GM23248 (cell line): ENCODE data around the gene IBA57. TPM values are rescaled to one million over a fixed set of nuclear protein-coding genes. Genes with fewer than 3 reads are reported as not detected.

Experiments
- DNase-seq: peaks from one replicate; pipeline ENCODE4 v3.0.0-alpha.2; 2015
- H2AFZ ChIP-seq: fragments of 200-600 bp; sonication (generic); 2 replicates; pipeline ENCODE4 v1.6.1; 2016; ENCODE audit warnings: antibody characterized with exemption
- H3F3A ChIP-seq: fragments of 200-600 bp; sonication (generic); 2 replicates; pipeline ENCODE4 v1.6.1; 2016; ENCODE audit warnings: mild to moderate bottlenecking, antibody characterized with exemption, mixed run types; ENCODE audit not compliant: insufficient read depth
- H3K27ac ChIP-seq: fragments of 200-600 bp; sonication (generic); 2 replicates; pipeline ENCODE4 v1.5.1; 2016; ENCODE audit warnings: mild to moderate bottlenecking
- H3K27me3 ChIP-seq: fragments of 200-600 bp; sonication (generic); replicated peaks from 2 replicates; pipeline ENCODE4 v1.6.1; 2016; ENCODE audit warnings: mild to moderate bottlenecking; ENCODE audit not compliant: insufficient read depth
- H3K36me3 ChIP-seq: fragments of 200-600 bp; sonication (generic); 2 replicates; pipeline ENCODE4 v1.6.1; 2016; ENCODE audit warnings: low read depth, mild to moderate bottlenecking
- H3K4me1 ChIP-seq: fragments of 200-600 bp; sonication (generic); 2 replicates; pipeline ENCODE4 v1.6.1; 2016; ENCODE audit warnings: mild to moderate bottlenecking; ENCODE audit not compliant: insufficient read depth
- H3K4me2 ChIP-seq: fragments of 200-600 bp; sonication (generic); one replicate; pipeline ENCODE4 v1.6.1; 2016; ENCODE audit warnings: mild to moderate bottlenecking; ENCODE audit not compliant: unreplicated experiment
- H3K4me3 ChIP-seq: fragments of 200-600 bp; sonication (generic); 2 replicates; pipeline ENCODE4 v1.5.1; 2016; ENCODE audit warnings: mild to moderate bottlenecking
- H3K79me2 ChIP-seq: fragments of 200-600 bp; sonication (generic); 2 replicates; pipeline ENCODE4 v1.6.1; 2016; ENCODE audit warnings: mild to moderate bottlenecking; ENCODE audit not compliant: insufficient read depth
- H3K9ac ChIP-seq: fragments of 200-600 bp; sonication (generic); 2 replicates; pipeline ENCODE4 v1.6.1; 2016; ENCODE audit warnings: mild to moderate bottlenecking
- H3K9me2 ChIP-seq: fragments of 200-600 bp; sonication (generic); 2 replicates; pipeline ENCODE4 v1.6.1; 2016; ENCODE audit warnings: mixed run types, mild to moderate bottlenecking, moderate library complexity; ENCODE audit not compliant: insufficient read depth
- H3K9me3 ChIP-seq: fragments of 200-600 bp; sonication (generic); one replicate; pipeline ENCODE4 v1.6.1; 2017; ENCODE audit warnings: low read depth
- H4K20me1 ChIP-seq: fragments of 200-600 bp; sonication (generic); 2 replicates; pipeline ENCODE4 v1.6.0; 2016; ENCODE audit not compliant: insufficient read depth
- EZH2 ChIP-seq: fragments of 200-600 bp; sonication (generic); IDR thresholded peaks from 2 replicates; pipeline ENCODE4 v1.6.1; 2018; ENCODE audit warnings: antibody characterized with exemption, mild to moderate bottlenecking; ENCODE audit not compliant: insufficient read depth, poor library complexity, severe bottlenecking
- EZH2phosphoT487 ChIP-seq: fragments of 200-600 bp; sonication (generic); IDR thresholded peaks from 2 replicates; pipeline ENCODE4 v1.6.1; 2018; ENCODE audit warnings: antibody characterized with exemption, moderate library complexity, mild to moderate bottlenecking, low read depth; ENCODE audit not compliant: insufficient read depth
- WGBS, 2 experiments: methylation state at CpG; one replicate each; pipeline ENCODE4 v1.1.6; 2015 to 2017; ENCODE audit warnings: low lambda C conversion rate in 2 of 2, low coverage in 1 of 2; ENCODE audit errors: missing lambda C conversion rate in 2 of 2; 5-methylcytosine and 5-hydroxymethylcytosine counted together
- in situ Hi-C: fragments of 300-500 bp; cut with MboI; formaldehyde crosslinking; loops from 2 replicates; pipeline ENCODE4 v1.15.0; 2020
- polyA plus RNA-seq: library from polyadenylated mRNA; unstranded; fragments of >200 nt; fragmentation: Nextera tagmentation; extraction: Ambion mirVana; gene quantifications from 2 replicates; pipeline ENCODE4 v1.2.1, GENCODE V29; 2016
- total RNA-seq: library from RNA; depleted of rRNA; stranded (reverse); fragments of >200 nt; shearing (Covaris generic); gene quantifications from 2 replicates; pipeline ENCODE4 v1.2.3, GENCODE V29; 2014

The IBA57 gene
- total and polyA plus RNA-seq, 2 experiments from 2014 or later = 2.0 to 2.9 TPM

DNA sequence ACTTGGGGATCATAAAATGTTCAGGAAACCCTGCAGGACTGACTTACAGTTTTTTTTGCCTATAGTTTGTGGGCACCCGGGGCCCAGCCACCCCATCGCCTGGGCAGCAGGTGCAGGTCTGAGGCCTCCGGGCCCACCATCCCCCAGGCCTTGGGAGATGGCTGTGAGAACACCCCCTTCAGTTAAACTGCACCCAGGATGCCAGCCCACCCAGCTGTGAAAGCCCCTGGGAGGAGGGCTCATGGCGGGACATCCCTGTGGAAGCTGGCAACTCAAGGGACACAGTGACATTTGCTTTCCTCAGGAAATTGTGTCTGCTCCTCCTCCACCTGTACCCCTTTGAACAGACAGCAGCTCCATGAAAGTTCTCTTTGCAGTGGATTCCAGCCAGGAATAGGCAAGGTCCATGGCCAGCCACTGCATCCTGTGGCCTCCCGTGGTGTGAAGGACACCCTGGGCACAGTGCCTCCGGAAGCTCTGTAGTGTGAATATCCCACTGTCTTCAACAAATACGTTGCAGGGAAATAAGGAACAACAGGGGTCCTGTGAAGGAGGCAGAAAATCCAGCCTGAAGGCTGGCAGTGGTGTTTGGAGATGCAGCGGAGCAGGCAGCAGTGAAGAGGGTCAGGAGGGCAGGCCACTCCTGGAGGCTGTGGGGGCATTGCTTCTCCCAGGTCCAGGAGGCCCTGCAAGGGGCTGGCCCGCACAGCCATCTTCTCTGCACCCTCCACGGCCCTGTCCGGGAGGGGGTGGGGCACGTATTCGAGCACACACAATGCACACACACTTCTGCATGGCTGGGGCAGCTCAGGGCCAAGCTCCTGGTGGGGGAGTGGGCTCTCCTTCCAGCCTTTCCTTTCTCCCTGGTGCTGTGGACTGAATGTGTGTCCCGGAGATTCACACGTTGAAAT is 40.2 kb downstream of the IBA57 start:
- H3K27me3 ChIP-seq = no peaks in the 10 kb centered on the region
- no peak for DNase-seq
- H3K4me2 ChIP-seq = no peak overlapping the region
- no peak overlapping the region for H2AFZ ChIP-seq
- no peak overlapping the region for H3K27ac ChIP-seq
- in situ Hi-C loops = no loop called here
- H3K4me3 ChIP-seq = no peak overlapping the region
- WGBS, 2 experiments = 56% methylated on average over 13 to 15 of the region's 15 CpGs
- no peak overlapping the region for H3K9ac ChIP-seq
- TF ChIP-seq EZH2 = no peak
- H4K20me1 ChIP-seq = no peaks in the 10 kb centered on the region; the same call in 1 of the 2 replicates
- no peaks in the 10 kb centered on the region for H3K79me2 ChIP-seq
- no peaks in the 10 kb centered on the region for H3K9me2 ChIP-seq
- no peaks in the 10 kb centered on the region for H3K36me3 ChIP-seq
- no peaks in the 10 kb centered on the region for H3K9me3 ChIP-seq
- no peaks in the 10 kb centered on the region for H3K4me1 ChIP-seq
- no peaks in the 10 kb centered on the region for H3F3A ChIP-seq

DNA sequence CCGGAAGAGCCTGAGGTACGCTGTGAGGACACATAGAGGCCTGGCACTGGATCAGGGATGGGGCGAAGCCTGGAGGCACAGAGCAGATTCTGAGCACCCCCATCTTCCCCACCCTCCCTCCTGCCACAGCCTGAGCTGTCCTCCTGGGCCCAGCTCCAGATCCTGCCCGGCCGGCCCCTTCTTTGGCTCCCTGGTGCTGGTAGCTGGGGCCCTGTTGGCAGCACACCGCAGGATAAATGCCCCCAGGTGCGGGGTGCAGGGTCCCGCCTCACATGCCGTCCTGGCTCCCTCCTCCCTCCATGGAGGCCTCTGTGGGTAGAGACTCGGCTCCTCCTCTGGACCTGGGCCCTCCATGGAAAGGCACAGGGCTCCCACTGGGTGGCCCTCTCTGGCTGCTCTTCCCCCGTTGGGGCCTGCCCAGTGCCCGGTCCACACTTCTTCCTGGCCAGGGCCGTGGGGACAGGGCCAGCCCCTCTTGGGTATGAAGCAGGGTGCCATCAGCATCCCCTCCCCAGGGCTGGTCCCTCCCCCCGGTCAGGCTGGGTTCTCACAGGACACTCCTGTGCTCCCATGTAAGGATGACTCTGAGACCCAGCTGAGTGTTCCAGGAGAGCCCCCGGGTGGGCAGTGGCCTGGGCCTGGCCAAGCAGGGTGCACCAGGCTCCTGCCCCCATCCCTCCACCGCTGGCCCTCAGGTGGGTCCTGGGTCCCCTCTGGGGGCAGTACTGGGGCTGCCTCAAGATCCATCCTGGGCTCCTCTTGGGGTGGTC is 41.2 kb downstream of the IBA57 start:
- H3K79me2 ChIP-seq = no peaks in the 10 kb centered on the region
- H3K9ac ChIP-seq = no peak overlapping the region
- no peak overlapping the region for H2AFZ ChIP-seq
- H3K4me1 ChIP-seq = no peaks in the 10 kb centered on the region
- TF ChIP-seq EZH2phosphoT487 = no peak
- TF ChIP-seq EZH2 = no peak
- 48 to 49% methylated on average over 10 to 14 of the region's 16 CpGs for WGBS, 2 experiments
- H3K4me3 ChIP-seq = no peak overlapping the region
- no peaks in the 10 kb centered on the region for H3K9me2 ChIP-seq
- in situ Hi-C loops = no loop called here
- H4K20me1 ChIP-seq = no peaks in the 10 kb centered on the region; the same call in 1 of the 2 replicates
- no peak overlapping the region for H3K4me2 ChIP-seq
- H3K9me3 ChIP-seq = no peaks in the 10 kb centered on the region
- no peaks in the 10 kb centered on the region for H3K36me3 ChIP-seq
- no peak for DNase-seq
- H3K27me3 ChIP-seq = no peaks in the 10 kb centered on the region
- H3K27ac ChIP-seq = no peak overlapping the region
- no peaks in the 10 kb centered on the region for H3F3A ChIP-seq

DNA sequence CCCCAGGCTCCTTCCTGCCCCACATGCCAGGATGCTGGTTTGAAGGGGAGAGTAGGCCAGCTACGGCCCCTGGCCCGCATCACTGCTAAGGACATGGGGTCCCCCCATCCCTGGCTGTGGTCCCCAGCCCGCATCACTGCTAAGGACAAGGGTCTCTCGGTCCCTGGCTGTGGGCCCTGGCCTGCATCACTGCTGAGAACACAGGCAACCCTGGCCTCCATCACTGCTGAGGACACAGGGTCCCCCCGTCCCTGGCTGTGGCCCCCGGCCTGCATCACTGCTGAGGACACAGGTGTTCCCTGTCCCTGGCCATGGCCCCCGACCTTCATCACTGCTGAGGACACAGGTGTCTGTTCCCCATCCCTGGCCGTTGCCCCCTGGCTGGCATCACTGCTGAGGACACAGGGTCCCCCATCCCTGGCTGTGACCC is 41.8 kb downstream of the IBA57 start:
- Histone ChIP-seq H3K4me2 (no peak overlapping the region), H2AFZ (no peak overlapping the region), H3K36me3 (no peaks in the 10 kb centered on the region), H3F3A (no peaks in the 10 kb centered on the region), H3K4me1 (no peaks in the 10 kb centered on the region), H3K9ac (no peak overlapping the region), H3K27ac (no peak overlapping the region), H3K27me3 (no peaks in the 10 kb centered on the region), H3K79me2 (no peaks in the 10 kb centered on the region), H3K9me2 (no peaks in the 10 kb centered on the region), H3K4me3 (no peak overlapping the region), H3K9me3 (no peaks in the 10 kb centered on the region), H4K20me1 (no peaks in the 10 kb centered on the region)
- WGBS, 2 experiments = 87 to 90% methylated on average over 7 to 8 of the region's 8 CpGs
- in situ Hi-C loops = no loop called here
- DNase-seq = no peak
- TF ChIP-seq EZH2 (no peak), EZH2phosphoT487 (no peak)

DNA sequence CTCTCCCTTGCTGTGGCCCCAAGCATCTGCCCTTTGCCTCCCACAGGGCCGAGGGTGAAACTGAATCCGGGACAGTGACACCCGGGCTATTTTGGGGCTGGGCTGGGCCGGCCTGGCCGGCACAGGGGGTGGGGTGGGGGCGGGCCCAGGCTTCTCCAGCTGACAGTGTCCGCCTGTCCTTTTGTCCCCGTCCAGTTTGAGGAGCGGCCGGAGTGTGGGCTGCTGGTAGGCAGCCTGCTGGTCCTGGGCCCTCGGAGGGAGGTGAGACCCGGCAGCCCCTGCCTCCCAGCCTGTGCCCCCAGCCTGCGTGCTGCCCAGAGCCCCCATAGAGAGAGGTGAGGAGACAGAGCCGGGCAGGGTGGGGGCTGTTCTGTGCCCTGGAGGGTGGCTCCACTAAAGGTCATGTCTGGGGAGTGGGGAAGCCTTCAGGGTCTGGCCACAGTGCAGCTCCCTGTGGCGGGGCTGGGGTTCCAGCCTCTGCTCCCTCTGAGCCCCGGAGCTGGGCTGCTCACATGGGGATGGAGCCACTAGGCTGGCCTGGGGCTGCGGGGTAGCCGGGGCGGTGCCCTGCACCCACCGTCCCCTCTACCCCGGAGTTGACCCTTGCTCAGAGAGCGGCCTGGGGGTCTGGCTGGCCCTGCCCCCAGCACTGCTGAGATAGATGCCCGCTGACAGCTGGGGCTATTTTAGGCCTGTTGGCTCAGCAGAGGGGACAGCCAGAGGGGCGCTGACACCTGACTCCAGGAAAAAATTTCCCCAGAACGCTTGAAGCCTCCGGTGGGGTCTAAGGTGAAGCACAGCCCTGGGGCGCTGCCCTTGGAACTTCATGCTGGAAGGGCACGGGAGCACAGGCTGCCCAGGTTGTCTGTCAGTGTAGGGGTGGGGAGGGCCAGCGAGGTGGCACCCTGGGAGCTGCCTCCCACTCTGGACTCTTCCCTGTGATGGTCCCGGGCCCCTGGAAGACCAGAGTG is 42.5 kb downstream of the IBA57 start, which contains the start of gene OBSCN:
TSS of gene OBSCN (plus strand) at position 194 of the 971 bp plus-strand sequence. CDS start 3,740 bp downstream, outside the sequence.
- no peaks in the 10 kb centered on the region for H4K20me1 ChIP-seq
- no peaks in the 10 kb centered on the region for H3K36me3 ChIP-seq
- no peaks in the 10 kb centered on the region for H3F3A ChIP-seq
- no peak within 1 kb of the TSS for H3K4me3 ChIP-seq
- H3K4me2 ChIP-seq = no peak within 1 kb of the TSS
- in situ Hi-C loops = no loop called here
- no peaks in the 10 kb centered on the region for H3K4me1 ChIP-seq
- H3K9ac ChIP-seq = no peak within 1 kb of the TSS
- no peaks in the 10 kb centered on the region for H3K27me3 ChIP-seq
- WGBS, 2 experiments = 61 to 63% methylated on average over 21 to 30 of the region's 30 CpGs
- no peak within 1 kb of the TSS for H3K27ac ChIP-seq
- TF ChIP-seq EZH2phosphoT487 (no peak), EZH2 (no peak)
- H2AFZ ChIP-seq = no peak within 1 kb of the TSS
- no peaks in the 10 kb centered on the region for H3K9me2 ChIP-seq
- no peaks in the 10 kb centered on the region for H3K79me2 ChIP-seq
- no peak for DNase-seq
- no peaks in the 10 kb centered on the region for H3K9me3 ChIP-seq
